ENCODE measurements around the gene SYDE2.
"Not testable (repeated sequence)": the region's sequence is repeated elsewhere in the genome, so short reads cannot be mapped to it uniquely, and the experiment has no call there.

The SYDE2 gene

GRCh38 chr1:85200463-85201339 is at the start of gene SYDE2:
Gene SYDE2, minus strand, starts transcription at chr1:85201016. Its CDS starts 20 bp downstream, at chr1:85200996.
- peak; percentile 82 for DNase-seq

- not testable (repeated sequence) for DNase-seq
Observed at GRCh38 chr1:85249042-85249441, 48.2 kb upstream of the SYDE2 start.

GRCh38 chr1:85245891-85246290 is 45.1 kb upstream of the SYDE2 start:
- no peak for DNase-seq

- DNase-seq = no peak
Observed at GRCh38 chr1:85245456-85245855, 44.6 kb upstream of the SYDE2 start.

GRCh38 chr1:85244271-85245061 is 43.6 kb upstream of the SYDE2 start:
- DNase-seq = no peak

GRCh38 chr1:85243372-85243771 is 42.6 kb upstream of the SYDE2 start:
- no peak for DNase-seq

- no peak for DNase-seq
Observed at GRCh38 chr1:85240643-85241042, 39.8 kb upstream of the SYDE2 start.

- DNase-seq = peak; percentile 37
Observed at GRCh38 chr1:85240174-85240601, 39.4 kb upstream of the SYDE2 start.

- DNase-seq = no peak
Observed at GRCh38 chr1:85237613-85238012, 36.8 kb upstream of the SYDE2 start.

- no peak for DNase-seq
Observed at GRCh38 chr1:85230305-85230977, 29.6 kb upstream of the SYDE2 start.

- DNase-seq = no peak
Observed at GRCh38 chr1:85229574-85230097, 28.8 kb upstream of the SYDE2 start.

- DNase-seq = no peak
Observed at GRCh38 chr1:85228972-85229371, 28.2 kb upstream of the SYDE2 start.

GRCh38 chr1:85225624-85226380 is 25.0 kb upstream of the SYDE2 start:
- DNase-seq = no peak

GRCh38 chr1:85224734-85225623 is 24.2 kb upstream of the SYDE2 start:
- DNase-seq = no peak

- DNase-seq = no peak
Observed at GRCh38 chr1:85224295-85224694, 23.5 kb upstream of the SYDE2 start.

- DNase-seq = no peak
Observed at GRCh38 chr1:85223334-85223733, 22.5 kb upstream of the SYDE2 start.

GRCh38 chr1:85220756-85221201 is 20.0 kb upstream of the SYDE2 start:
- DNase-seq = no peak

- DNase-seq = no peak
Observed at GRCh38 chr1:85219853-85220610, 19.2 kb upstream of the SYDE2 start.

- no peak for DNase-seq
Observed at GRCh38 chr1:85216697-85217096, 15.9 kb upstream of the SYDE2 start.

- no peak for DNase-seq
Observed at GRCh38 chr1:85214654-85215053, 13.8 kb upstream of the SYDE2 start.

Data from activated CD4-positive, alpha-beta T cell treated with anti-CD3 and anti-CD28 coated beads, Interleukin-10, Interleukin-2, amounts not matched to agents 100 ng/mL and 50 ng/mL, durations not matched to agents 16 hours and 8 hours (primary cell).